Left lung (tissue), 10 donors: ENCODE data around the gene C4orf54. TPM values are rescaled to one million over a fixed set of nuclear protein-coding genes. Genes with fewer than 3 reads are reported as not detected.

ENCODE experiments used
- ATAC-seq: fragments of 200-7000 bp; cut with Tn5 transposase; one replicate; pipeline ENCODE4 v1.9.1; 2020; ENCODE audit warnings: moderate library complexity
- DNase-seq, 4 donors: peaks; one replicate each; pipeline ENCODE4 v3.0.0-alpha.2; 2013 to 2020
- H3K27ac ChIP-seq, 2 donors: fragments of 200-600 bp; sonication (generic) in 1 of 2; one replicate each; pipeline versions ENCODE4 v1.5.0 to v1.8.0; 2020 to 2021
- H3K27me3 ChIP-seq, 2 donors: fragments of 200-600 bp; sonication (generic) in 1 of 2; one replicate each; pipeline versions ENCODE4 v1.5.0 to v1.8.0; 2020 to 2021
- H3K36me3 ChIP-seq, 2 donors: fragments of 200-600 bp; sonication (generic) in 1 of 2; one replicate each; pipeline versions ENCODE4 v1.5.0 to v1.8.0; 2020 to 2021
- H3K4me1 ChIP-seq, 2 donors: fragments of 200-600 bp; one replicate each; pipeline ENCODE4 v1.8.0; 2021
- H3K4me3 ChIP-seq, 2 donors: fragments of 200-600 bp; sonication (generic) in 1 of 2; one replicate each; pipeline versions ENCODE4 v1.5.0 to v1.8.0; 2020 to 2021; ENCODE audit warnings: mild to moderate bottlenecking in 1 of 2
- H3K9me3 ChIP-seq, 2 donors: fragments of 200-600 bp; sonication (generic) in 1 of 2; one replicate each; pipeline versions ENCODE4 v1.5.0 to v1.8.0; 2020 to 2021
- CTCF ChIP-seq, 2 donors: fragments of 200-600 bp; sonication (generic) in 1 of 2; IDR thresholded peaks; one replicate each; pipeline versions ENCODE4 v1.5.0 to v1.8.0; 2021; ENCODE audit warnings: antibody characterized with exemption in 2 of 2
- intact Hi-C, 2 donors: fragments of 100-400 bp; cut with DNase I; formaldehyde crosslinking; loops; one replicate each; pipeline versions ENCODE4 v1.11.2 to v1.14.2; 2022
- polyA plus RNA-seq, 6 donors: library from polyadenylated mRNA; unstranded; fragments of 120-200 nt; gene quantifications; one replicate each; pipeline ENCODE4 v1.2.1, GENCODE V29; 2013; ENCODE audit not compliant: insufficient read length in 6 of 6
- total RNA-seq, 2 donors: library from RNA; stranded (reverse); fragmentation: NEBNext Ultra II Directional; extraction: Animal tissue kit (Norgen Biotek cat#: 25700); gene quantifications; one replicate each; pipeline ENCODE4 v1.2.1, GENCODE V29; 2021
- donor health status: DM: no; HTN: yes; CAD: no.
- donor health status: DM: no; HTN: no; CAD: no.

C4orf54 gene
- total and polyA plus RNA-seq, 8 donors: 0.01 to 0.12 (median 0.05) TPM

GRCh38 chr4:99690472-99690871 is 32.8 kb upstream of the C4orf54 start:
- H3K4me3 ChIP-seq: no peak overlapping the region
- H3K36me3 ChIP-seq: no peaks in the 10 kb centered on the region
- H3K4me1 ChIP-seq: no peaks in the 10 kb centered on the region
- TF ChIP-seq CTCF (IDR thresholded peaks at IDR 0.05): no peak
- no peak for ATAC-seq
- no peak for DNase-seq
- intact Hi-C loops: no loop called here
- H3K27me3 ChIP-seq: no peaks in the 10 kb centered on the region
- no peak overlapping the region for H3K27ac ChIP-seq
- H3K9me3 ChIP-seq: peaks cover 0 to 17% of the 10 kb centered on the region in 2 donors

- intact Hi-C loops: no loop called here
- Histone ChIP-seq H3K9me3 (peaks cover 0 to 17% of the 10 kb centered on the region in 2 donors), H3K27me3 (no peaks in the 10 kb centered on the region), H3K27ac (no peak overlapping the region), H3K4me1 (no peaks in the 10 kb centered on the region), H3K4me3 (no peak overlapping the region), H3K36me3 (no peaks in the 10 kb centered on the region)
- DNase-seq (peak in 2 of 4 donors; percentile 83 to 90), ATAC-seq (no peak)
- no peak for TF ChIP-seq CTCF (IDR thresholded peaks at IDR 0.05)
These were observed 29.5 kb upstream of the C4orf54 start for GRCh38 chr4:99687120-99687519.

GRCh38 chr4:99685234-99685633 is 27.6 kb upstream of the C4orf54 start:
- DNase-seq (no peak), ATAC-seq (no peak)
- no peak overlapping the region for H3K4me3 ChIP-seq
- no peak for TF ChIP-seq CTCF (IDR thresholded peaks at IDR 0.05)
- intact Hi-C loops: no loop called here
- H3K27me3 ChIP-seq: no peaks in the 10 kb centered on the region
- H3K27ac ChIP-seq: no peak overlapping the region
- no peaks in the 10 kb centered on the region for H3K4me1 ChIP-seq
- no peaks in the 10 kb centered on the region for H3K36me3 ChIP-seq
- no peaks in the 10 kb centered on the region for H3K9me3 ChIP-seq

- H3K27ac ChIP-seq: no peak overlapping the region
- H3K36me3 ChIP-seq: no peaks in the 10 kb centered on the region
- DNase-seq (no peak), ATAC-seq (no peak)
- H3K4me3 ChIP-seq: no peak overlapping the region
- H3K9me3 ChIP-seq: no peaks in the 10 kb centered on the region
- no peak for TF ChIP-seq CTCF (IDR thresholded peaks at IDR 0.05)
- intact Hi-C loops: no loop called here
- no peaks in the 10 kb centered on the region for H3K27me3 ChIP-seq
- H3K4me1 ChIP-seq: no peaks in the 10 kb centered on the region
These were observed 26.3 kb upstream of the C4orf54 start for GRCh38 chr4:99683895-99684294.

- intact Hi-C loops: no loop called here
- H3K27ac ChIP-seq: no peak overlapping the region
These were observed 22.3 kb upstream of the C4orf54 start for GRCh38 chr4:99679976-99680375.

More at GRCh38 chr4:99679976-99680375, 22.3 kb upstream of the C4orf54 start:
- Histone ChIP-seq H3K4me3 (no peak overlapping the region), H3K27me3 (no peaks in the 10 kb centered on the region), H3K9me3 (no peaks in the 10 kb centered on the region), H3K36me3 (no peaks in the 10 kb centered on the region), H3K4me1 (no peaks in the 10 kb centered on the region)
- ATAC-seq (no peak), DNase-seq (no peak)
- TF ChIP-seq CTCF (IDR thresholded peaks at IDR 0.05): no peak
